Activated CD4-positive, CD25-positive, alpha-beta regulatory T cell treated with anti-CD3 and anti-CD28 coated beads, Interleukin-2, amount 50 U/mL, for 24 hours (primary cell): ENCODE data around the gene C11orf16.
"Not testable (repeated sequence)": the region's sequence is repeated elsewhere in the genome, so short reads cannot be mapped to it uniquely, and the experiment has no call there.

Experiments used
- ATAC-seq, 2 donors: fragments of 150-1000 bp; cut with Tn5 transposase; one replicate each; pipeline ENCODE4 v1.10.0; 2021; ENCODE audit warnings: mild to moderate bottlenecking in 1 of 2, moderate library complexity in 1 of 2

The C11orf16 gene

DNA sequence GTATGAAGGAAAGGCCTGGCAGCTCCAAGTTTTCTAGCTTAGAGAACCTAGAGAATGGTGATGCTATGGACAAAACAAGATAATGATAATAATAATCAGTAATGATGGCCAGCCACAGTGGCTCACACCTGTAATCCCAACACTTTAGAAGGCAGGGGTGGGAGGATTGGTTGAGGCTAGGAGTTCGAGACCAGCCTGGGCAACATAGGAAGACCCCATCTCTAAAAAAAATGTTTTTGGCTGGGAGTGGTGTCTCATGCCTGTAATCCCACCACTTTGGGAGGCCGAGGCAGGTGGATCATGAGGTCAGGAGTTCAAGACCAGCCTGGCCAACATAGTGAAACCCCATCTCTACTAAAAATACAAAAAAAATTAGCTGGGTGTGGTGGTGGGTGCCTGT, 3.0 kb upstream of the C11orf16 start:
- not testable (repeated sequence) for ATAC-seq

DNA sequence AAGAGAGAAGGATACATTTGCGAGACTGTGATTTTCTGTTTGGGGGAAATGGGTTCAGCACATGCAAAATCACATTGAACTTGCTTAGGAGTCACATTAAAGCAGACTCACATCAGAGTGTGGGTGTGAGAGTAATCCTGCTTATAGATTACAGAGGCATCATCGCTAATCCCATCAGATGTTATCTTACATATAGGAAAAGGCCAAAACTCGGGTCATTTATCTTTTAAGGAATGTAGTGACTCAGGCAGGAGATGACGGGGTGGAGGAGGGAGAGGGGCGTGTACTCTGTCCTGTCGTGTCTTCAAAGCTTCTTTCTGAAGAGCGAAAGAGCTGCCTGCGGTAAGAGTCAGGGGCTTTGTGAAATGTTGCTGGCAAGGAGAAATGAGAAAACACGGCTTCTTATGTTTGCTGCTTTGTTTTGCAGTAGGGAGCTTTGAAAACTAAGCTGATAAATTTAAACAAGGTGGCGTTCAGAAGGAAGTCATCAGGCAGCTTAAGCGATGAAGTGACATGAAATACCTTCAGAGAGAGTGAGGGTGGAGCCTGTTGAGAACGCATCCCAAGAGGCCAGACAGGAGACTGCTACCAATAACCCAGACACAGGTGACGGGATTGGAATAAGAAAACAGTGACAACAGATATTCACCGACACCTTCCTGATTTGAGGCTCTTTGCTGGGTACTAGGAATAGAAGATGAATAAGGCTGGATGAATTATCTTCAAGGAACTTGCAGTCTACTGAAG, 2.2 kb upstream of the C11orf16 start:
- ATAC-seq: no peak

DNA sequence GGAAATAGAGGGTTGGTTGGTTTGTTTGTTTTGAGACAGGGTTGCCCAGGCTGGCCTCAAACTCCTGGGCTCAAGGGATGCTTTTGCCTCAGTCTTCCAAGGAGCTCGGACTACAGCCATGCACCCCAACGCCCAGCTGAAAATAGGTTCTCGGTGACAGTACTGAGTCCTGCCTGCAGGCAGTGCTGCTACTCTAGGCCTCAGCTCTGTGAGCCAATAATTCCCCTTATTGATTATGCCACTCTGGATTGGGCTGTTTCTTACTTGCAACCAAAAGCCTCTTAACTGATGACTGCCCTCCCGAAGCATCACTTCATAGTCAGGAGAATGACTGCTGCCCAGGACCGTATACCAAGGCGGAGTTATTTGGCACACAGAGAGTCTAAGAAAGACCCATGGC, 1.2 kb upstream of the C11orf16 start:
- ATAC-seq: no peak

DNA sequence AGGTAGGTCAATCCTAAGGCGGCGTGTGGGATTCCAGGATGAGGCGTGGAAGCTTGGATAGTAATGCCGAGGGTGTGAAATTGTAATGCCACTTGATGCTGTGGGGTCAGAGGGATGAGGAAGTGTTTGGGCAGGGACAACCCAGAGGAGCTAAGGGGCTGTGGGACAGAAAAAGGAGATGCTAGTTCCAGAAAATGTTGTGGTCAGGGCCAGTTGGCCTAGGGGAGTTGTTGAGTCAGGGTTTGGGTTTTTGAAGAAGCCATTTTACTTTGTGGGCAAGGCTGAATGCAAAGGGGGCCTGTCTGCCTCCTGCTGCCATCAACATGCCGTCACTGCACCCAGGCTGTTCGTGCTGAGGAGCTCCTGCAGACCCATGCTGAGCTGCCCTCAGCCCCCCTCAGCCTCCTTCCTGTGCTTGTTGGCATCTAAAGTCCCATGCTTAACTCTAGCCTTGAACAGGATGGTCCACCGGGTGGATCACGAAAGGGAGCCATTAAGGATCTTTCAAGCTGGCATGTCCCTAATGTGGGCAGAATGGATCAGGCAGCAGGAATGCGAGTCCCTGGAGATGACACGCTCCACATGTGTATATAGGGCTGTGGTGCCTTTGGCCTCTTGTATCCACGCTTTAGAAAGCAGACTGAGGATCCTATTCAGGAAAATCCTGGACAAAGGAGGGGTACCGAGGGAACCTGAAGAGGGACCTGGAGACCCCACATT, 2.1 kb downstream of the C11orf16 start:
- ATAC-seq: no peak

- ATAC-seq: no peak
Measured at GRCh38 chr11:8928981-8929615, 3.6 kb downstream of the C11orf16 start.

GRCh38 chr11:8928205-8928604, 4.5 kb downstream of the C11orf16 start:
- no peak for ATAC-seq

DNA sequence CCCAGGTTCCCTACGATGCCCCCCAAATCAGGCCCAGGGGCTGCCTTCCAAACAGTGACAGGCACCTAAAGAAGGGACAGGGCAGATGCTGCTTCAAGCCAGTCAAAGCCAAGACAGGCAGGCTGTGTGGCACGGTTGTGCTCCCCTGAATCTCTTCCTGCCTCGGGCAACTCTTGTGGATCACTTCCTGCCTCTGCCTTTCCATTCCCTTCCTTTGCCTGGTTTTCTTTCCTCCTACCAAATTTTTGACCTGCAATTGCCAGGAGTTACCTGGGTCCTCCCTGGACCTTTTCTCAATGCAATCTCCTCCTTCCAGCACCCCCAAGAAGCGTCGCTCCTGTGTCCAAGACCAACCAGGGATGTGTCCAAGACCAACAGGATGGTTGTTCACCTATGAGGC, 5.5 kb downstream of the C11orf16 start:
- no peak for ATAC-seq

GRCh38 chr11:8926236-8926635, 6.5 kb downstream of the C11orf16 start:
- ATAC-seq: no peak

GRCh38 chr11:8925711-8926110, 7.0 kb downstream of the C11orf16 start:
- no peak for ATAC-seq

GRCh38 chr11:8922691-8923090, 10.1 kb downstream of the C11orf16 start:
- no peak for ATAC-seq

DNA sequence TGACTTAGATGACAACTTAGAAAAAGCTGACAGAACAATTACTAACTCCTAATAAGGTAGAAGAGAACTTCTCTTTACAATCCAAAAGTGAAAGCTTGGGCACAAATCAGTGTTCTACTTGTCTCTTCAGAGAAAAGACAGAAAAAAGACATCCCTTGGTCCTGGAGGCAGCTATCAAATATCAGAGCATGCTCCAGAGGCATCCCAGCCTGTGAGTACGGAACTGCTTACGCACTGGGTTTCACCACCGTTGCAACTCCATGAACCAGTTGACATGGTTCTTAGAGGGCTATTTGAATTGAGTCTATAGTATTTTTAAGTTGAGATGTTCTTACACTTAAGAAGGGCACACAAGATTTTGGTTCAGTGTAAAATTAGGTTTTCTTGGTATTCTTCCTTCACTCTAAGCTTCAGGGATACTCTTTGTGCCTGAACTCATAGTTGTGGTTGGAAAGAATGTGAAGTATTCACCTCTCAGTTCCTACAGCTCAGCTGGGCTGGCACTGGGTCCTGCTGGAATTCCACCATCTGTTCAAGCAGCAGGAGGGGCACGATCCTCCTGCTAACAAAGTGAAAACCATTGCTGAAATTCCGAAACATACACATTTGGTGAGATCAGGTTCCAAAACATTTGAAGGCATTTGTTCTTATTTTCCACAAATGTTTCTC, 15.5 kb downstream of the C11orf16 start:
- no peak for ATAC-seq

DNA sequence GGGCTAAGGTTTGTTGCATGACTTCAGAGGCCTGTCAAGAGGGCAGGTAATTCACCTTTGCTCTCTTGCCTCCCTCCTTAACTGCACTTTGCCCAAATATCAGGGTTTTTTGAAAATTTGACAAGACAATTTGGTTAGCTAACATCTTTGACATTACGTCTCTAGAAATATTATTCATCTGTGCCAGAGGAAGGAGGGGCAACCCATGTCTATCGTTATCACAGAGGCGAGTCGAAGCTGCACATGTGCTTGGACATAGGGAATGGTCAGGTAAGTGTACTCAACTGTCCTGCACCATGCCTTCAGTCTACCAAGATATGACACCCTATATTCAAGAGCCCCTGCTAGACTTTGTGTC, 18.1 kb downstream of the C11orf16 start:
- no peak for ATAC-seq

DNA sequence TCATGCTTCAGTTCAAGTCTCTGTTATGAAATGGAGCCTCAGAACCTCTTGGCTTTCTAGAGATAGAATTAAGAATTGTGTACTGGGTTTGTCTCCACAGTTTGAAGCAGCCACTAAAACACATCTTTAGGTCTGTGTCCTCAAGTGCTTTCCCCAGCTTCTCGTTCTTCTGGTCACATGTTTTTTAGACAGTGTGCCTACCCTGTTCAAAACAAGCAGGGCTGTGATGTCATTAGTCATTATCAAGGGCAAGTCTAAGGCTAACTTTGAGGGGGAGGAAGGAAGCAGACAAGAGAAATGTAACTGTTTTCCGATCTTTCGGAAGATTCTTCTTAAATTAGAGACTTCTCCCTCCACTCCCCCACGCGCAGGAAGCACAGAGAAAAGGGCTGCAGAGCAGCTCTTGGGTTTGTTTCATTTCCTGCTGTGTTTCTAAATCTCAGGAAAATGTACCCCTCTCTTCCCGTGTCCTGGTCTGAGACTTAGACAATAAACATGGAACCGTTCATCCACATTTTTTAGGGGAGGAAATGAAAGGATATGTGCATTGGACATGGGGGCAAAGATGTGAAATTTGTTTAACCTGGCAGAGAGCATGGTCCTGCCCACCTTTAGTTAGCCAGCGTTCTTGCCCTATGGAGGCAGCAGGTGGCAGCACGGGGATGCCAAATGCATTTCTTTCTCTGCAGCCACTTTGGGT, 18.6 kb downstream of the C11orf16 start:
- ATAC-seq: peak; percentile 41 to 63

DNA sequence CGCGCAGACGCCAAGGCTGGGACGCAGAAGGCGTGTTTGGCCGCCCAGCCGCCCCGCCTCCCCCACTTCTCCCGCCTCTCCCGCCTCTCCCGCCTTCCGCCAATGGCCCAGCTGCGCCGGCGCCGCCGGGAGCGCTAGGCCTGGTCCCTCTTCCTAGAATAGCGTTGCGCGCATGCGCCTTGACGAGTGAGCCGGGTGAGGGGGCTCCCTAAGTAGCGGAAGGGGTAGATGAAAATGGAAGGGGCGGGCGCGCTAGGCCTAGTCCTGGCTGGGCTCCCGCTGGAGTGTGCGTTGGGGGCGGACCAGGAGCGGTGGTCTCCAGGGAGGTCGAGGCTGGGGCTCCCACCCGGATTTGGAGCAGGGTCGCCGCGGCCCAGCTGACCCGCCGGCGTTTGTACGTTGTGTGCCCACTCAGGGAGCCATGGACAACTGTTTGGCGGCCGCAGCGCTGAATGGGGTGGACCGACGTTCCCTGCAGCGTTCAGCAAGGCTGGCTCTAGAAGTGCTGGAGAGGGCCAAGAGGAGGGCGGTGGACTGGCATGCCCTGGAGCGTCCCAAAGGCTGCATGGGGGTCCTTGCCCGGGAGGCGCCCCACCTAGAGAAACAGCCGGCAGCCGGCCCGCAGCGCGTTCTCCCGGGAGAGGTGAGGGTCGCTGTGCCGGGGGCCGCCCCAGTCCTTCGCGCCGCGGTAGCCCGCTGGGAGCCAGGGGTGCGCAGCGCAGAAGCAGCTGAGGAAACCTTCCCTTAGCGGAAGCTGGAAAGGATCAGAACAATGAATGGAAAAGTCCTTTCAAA, 21.5 kb downstream of the C11orf16 start, which contains the start of gene AKIP1:
Gene AKIP1 (plus strand): TSS at position 161 of the 795 bp plus-strand sequence. CDS start 261 bp downstream, at position 422.
- ATAC-seq: peak; percentile 65

DNA sequence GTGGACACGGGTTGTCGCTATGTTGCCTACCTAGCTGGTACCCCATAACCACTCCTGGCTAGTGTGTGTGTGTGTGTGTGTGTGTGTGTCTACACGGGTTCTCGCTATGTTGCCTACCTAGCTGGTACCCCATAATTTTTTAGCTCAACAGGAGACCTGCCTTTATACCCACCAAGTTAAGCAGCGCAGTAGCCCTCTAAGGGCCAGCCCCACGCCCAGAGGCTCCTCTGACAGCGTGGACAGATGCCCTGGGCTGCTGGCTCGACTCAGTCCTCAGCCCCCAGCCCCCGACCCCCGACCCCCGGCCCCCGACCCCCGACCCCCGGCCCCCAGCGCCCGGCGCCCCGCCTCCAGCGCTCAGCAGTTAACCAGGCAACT, 22.1 kb downstream of the C11orf16 start:
- peak in 1 of 2 donors; percentile 1 for ATAC-seq

DNA sequence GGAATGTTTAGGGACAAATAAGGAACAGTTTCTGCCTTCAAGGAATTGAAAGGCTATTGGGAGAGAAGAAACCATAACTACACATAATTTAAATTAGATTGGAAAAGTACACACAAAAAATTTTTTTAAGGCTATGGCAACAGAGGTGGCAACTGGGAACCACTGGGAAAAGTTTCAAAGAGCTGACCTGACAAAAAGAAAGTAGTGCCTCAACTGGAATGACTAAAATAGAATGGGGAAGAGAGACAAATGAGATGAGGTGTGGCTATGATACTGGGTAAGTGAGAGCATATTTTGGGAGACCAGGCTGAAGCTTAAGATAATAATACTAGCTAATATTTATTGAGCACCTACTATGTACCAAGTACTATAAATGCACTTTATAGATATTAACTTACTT, 24.6 kb downstream of the C11orf16 start:
- ATAC-seq: no peak

DNA sequence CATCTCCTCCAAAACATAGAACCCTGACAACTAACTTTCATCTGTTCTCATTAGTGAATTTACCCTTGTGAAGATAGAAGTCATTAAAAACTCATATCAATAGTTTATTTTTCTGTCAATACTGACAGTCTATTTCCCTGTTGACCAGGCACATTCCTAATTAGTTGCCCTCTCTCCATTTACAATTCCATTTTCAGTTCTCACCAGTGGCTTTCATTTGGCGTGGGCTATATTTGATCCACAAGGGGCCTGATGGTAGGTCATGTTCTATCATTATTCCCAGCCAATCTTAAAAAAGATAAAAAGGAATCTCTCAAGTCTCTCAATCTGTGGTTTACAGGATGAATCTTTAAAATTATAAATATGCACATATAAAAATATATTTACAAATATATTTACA, 25.6 kb downstream of the C11orf16 start:
- no peak for ATAC-seq

DNA sequence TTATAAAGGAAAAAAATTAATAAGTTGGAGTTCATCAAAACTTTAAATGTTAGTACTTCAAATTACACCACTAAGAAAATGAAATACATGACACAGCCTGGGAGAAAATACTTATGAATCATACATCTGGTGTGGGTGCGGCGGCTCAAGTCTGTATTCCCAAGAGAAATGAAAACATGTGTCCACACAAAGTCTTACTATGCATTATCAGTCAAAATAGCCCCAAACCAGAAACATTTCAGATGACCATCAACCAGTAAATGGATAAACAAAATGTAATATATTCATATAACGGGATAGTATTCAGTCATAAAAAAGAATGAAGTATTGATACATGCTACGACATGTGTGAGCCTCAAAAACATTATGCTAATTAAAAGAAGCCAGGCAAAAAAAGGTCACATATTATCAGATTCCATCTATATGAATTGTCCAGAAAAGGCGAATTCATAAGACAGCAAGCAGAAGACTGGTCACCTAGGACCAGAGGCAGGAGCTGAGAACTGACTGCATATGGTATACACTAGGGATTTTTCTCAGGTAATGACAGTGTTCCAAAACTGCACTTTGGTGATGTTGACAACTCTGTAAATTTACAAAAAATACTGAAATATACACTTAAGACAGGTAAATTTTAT, 27.1 kb downstream of the C11orf16 start:
- no peak for ATAC-seq

DNA sequence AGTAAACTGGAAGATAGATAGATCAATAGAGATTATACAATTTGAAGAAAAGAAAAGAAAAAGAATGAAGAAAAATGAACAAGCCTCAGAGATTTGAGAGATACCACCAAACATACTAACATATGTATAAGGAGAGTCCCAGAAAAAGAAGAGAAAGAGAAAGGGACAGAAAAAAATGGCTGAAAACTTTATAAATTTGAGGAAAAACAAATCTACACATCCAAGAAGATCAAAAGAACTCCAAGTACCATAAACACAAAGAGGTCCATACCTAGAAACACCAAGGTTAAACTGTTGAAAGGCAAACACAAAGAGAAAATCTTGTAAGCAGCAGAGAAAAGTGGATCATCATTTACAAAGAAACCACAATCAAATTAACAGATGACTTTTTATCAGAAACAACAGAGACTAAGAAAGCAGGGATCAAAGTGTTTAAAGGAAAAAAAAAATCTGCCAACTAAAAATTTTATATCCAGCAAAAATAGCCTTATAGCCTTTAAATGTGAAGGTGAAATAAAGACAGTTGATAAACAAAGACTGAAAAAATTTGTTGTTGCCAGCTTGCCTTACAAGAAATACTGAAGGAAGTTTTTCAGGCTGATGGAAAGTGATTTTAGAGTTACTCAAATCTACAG, 33.5 kb downstream of the C11orf16 start:
- no peak for ATAC-seq

GRCh38 chr11:8891185-8891584, 41.6 kb downstream of the C11orf16 start:
- ATAC-seq: not testable (repeated sequence)

DNA sequence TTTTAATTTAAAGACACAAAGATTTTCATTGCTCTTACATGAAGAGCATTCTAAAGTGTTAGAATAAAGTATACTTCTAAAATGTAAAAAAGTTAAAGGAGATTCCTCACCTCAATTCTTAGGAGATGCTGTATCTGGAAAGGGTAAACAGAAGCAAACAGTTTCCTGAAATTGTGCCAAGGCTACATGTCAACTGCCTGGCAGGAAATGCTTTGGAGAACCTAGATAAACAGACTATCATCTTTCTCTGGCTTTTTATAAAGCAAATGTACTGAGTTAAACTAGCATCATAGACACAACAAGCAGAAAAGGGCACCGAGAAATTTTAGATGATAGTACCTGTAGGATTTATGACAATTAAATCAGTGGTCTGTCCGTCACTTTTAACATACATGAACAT, 46.4 kb downstream of the C11orf16 start:
- no peak for ATAC-seq
